ENCODE measurements around the gene ADAMTS6. TPM values are rescaled to one million over a fixed set of nuclear protein-coding genes. Genes with fewer than 3 reads are reported as not detected.

The ADAMTS6 gene
- total RNA-seq, 1 donor from 2014 or later, result 1.3 TPM

- no peak for DNase-seq (ENCODE audit: low spot score)
These were observed 202.1 kb downstream of the ADAMTS6 start for GRCh38 chr5:65279603-65280002.

DNA sequence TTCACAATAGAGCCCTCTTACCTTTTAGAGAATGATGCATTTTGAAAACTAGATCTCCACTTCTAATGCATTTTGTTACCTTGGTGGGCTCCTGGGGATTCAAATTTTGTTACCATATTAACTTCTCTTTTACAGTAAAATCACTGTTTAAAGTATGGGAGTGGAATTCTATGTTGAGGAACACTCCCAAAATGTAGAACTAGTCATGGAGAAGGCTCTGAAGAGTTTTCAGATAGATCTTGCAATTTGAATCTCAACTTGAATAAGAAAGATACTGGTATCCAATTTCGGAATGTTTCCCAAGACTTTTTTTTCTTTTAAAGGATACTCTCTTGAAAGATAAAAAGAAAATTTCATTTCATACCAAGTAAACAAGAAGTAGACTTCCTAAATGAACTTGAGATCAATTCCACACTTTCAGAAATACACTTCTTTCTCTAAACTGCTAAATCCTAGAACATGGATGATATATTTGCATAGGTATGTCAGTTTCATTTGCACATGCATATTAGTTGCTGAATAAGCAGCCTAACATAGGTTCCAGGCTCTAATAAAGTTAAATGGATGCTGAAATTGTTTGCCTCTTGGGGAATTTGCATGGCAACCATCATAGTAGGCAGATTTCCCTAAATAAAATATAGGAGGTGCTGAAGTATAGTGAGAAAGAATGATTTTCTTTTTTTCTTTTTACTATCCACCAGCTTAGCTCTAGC lies 205.4 kb downstream of the ADAMTS6 start:
- DNase-seq (ENCODE audit: low spot score), result no peak

GRCh38 chr5:65271906-65272305 lies 209.8 kb downstream of the ADAMTS6 start:
- no peak for DNase-seq (ENCODE audit: low spot score)

- no peak for DNase-seq (ENCODE audit: low spot score)
These were observed 213.2 kb downstream of the ADAMTS6 start for GRCh38 chr5:65268525-65268924.

- no peak for DNase-seq (ENCODE audit: low spot score)
These were observed 217.3 kb downstream of the ADAMTS6 start for GRCh38 chr5:65264420-65264819.

DNA sequence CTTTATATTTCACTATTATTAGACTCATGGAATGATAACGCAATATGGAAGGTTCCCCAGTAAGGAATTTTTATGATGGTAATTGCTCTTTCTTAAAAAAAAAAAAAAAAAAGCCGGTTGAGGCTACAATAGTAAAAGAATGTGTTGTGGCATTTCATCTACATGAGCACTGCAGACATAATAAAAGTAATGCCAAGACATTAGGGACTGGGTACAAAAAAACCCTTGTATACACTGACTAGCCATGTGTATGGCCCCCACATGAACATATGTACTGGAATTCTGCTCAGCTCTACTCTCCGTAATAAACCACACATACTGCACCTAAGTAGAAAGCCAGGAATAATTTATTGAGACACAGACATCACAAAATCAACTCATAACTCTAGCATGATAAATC lies 218.4 kb downstream of the ADAMTS6 start:
- DNase-seq (ENCODE audit: low spot score), result no peak

- DNase-seq (ENCODE audit: low spot score), result no peak
These were observed 219.1 kb downstream of the ADAMTS6 start for GRCh38 chr5:65262649-65263059.

- no peak for DNase-seq (ENCODE audit: low spot score)
These were observed 219.6 kb downstream of the ADAMTS6 start for GRCh38 chr5:65262096-65262495.

DNA sequence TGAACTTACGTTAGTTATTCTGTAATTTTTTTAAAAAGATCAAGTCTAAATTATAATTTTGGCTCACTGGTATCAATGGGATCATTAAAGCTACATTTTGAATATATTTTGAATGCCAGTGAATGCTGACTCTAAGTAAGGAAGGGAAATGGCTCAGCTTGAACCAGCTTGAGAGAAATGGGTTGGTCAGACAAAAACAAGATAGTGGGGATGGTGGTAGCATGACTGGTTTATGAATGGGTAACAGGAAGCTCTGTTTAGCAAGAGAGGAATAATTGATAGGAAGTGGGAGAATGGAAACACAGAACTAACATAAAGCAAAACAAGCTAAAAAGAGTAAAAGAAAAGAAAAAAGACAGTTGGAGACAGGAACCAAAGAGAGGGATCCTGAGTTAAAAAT lies 220.2 kb downstream of the ADAMTS6 start:
- no peak for DNase-seq (ENCODE audit: low spot score)

GRCh38 chr5:65255294-65255693 lies 226.4 kb downstream of the ADAMTS6 start:
- no peak for DNase-seq (ENCODE audit: low spot score)

GRCh38 chr5:65252977-65253376 lies 228.7 kb downstream of the ADAMTS6 start:
- no peak for DNase-seq (ENCODE audit: low spot score)

DNA sequence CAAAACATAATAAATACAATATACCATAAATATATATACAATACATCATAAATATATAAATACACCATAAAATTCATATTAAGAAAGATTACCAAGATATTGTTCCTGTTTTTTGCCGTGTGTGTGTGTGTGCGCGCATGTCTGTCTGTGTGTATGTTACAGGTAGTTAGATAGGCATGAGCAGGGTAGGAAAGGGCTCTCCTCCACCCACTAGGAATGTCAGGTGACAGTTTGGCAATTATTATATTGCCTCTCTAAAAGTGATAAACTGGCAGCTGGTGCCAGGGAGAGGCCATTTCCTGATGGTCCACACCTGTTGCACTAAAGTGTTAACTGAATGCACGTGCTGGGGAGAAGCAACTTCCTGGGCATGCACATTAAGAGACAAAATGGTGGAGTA lies 232.8 kb downstream of the ADAMTS6 start:
- no peak for DNase-seq (ENCODE audit: low spot score)

DNA sequence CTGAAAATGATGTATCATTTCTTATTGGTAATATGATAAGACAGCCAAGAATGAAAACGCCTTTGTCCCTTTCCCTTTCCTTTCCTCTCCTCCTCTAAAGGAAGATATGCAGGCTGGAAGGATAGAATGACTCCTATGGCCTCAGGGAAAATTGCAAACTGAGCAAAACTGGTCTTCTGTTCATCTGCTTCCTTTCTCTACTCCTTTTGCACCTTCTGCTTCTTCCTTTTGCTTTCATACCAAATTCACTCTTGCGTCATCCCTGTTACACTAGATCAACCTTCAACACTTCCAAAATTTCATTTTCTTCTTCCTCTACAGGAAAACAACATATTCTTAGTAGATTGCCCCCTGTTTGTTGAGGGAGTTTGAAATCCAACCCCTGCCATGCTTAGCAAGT lies 234.1 kb downstream of the ADAMTS6 start:
- DNase-seq (ENCODE audit: low spot score), result no peak

DNA sequence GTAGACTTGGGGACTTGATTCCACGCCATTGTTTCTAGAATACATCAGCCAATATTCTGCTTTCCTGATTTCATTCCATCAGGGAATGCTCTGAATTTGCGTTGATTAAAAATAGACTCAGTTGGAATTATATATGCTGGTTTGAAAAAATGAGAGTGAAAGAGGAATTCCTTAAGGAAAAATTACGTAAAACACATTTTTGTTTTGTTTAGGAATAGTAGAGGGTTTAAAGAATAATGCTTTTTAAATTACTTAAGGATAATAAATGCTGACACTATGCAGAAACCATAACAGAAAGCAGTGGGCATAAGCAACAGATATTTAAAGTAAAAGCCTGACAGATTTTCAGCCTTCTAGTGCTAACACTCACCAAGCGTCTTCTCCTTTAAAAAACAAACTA lies 235.0 kb downstream of the ADAMTS6 start:
- no peak for DNase-seq (ENCODE audit: low spot score)

- DNase-seq (ENCODE audit: low spot score), result no peak
These were observed 237.7 kb downstream of the ADAMTS6 start for GRCh38 chr5:65244031-65244430.

DNA sequence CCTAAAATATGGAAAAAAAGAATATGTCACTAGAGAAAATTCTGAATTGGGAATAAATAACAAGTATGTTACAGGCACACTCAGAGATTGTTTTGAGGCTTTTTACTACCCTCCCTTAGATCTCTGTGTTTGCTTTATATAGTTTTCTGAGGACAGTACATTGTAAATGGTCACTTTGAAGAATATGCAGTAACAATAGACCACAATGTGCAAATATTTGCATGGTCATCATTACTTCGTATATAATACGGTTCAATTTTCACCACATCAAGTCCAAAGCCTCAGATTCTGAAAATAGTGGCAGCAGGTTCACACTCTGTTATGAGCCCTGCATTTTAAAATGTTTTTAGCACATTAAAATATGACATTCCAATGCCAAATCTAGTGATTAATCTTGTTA lies 238.6 kb downstream of the ADAMTS6 start:
- no peak for DNase-seq (ENCODE audit: low spot score)

GRCh38 chr5:65229841-65230240 lies 251.9 kb downstream of the ADAMTS6 start:
- no peak for DNase-seq (ENCODE audit: low spot score)

DNA sequence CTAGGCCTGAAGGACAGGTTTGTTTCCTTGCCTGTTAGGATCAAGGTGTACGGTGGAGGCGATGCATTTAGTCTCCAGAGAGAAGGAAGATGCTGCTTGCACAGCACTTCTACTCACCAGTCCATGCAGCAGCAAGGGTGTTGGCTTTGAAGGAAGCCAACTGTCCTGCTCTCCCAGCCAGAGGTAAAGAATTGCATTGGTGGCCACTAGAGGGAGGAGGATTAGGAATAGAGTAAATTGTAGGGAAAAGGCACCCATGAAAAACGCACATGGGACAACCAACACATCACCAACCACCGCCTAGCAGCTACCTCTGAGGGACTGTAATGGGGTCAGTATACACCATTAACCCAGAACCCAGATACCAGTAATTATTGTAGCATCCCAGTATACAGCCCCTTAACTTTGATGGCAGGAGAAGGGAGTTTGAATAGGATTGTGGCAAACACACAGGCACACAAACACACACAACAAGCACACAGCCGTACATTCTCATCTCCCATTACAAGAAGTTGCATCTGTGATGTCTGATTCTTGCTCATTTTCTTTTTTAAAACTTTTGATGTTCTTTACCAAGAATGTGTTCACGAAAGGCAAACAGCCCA lies 267.7 kb downstream of the ADAMTS6 start:
- no peak for DNase-seq (ENCODE audit: low spot score)

DNA sequence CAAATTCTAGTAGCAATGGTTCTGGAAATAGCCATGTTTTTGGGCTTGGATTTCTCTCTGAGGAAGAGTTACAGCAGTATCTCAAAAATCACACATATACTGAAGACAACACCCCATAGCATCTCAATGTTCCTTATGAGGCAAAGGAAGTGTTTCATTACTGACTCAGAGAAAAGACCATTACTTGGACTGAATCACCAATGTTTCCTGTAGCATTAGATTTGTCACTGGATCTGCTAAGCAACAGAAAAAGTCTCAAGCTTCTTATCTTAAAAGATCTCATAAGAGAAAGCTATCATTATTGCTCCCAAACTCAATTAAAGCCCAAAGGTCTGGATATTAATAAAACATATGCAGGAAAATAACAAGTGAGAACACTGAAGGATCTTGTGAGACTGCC lies 272.4 kb downstream of the ADAMTS6 start:
- DNase-seq (ENCODE audit: low spot score), result no peak

- DNase-seq (ENCODE audit: low spot score), result no peak
These were observed 276.8 kb downstream of the ADAMTS6 start for GRCh38 chr5:65204966-65205365.

- no peak for DNase-seq (ENCODE audit: low spot score)
These were observed 278.0 kb downstream of the ADAMTS6 start for GRCh38 chr5:65203746-65204145.

- DNase-seq (ENCODE audit: low spot score), result no peak
These were observed 281.6 kb downstream of the ADAMTS6 start for GRCh38 chr5:65199993-65200675.
